GM12878 (cell line): ENCODE data around the gene LHFPL2. TPM values are rescaled to one million over a fixed set of nuclear protein-coding genes. Genes with fewer than 3 reads are reported as not detected.

Source experiments
- ATAC-seq: fragments of 200-7000 bp; cut with Tn5 transposase; 3 replicates; pipeline ENCODE4 v1.9.1; 2020; ENCODE audit warnings: mild to moderate bottlenecking, moderate library complexity
- BruUV-seq: library from RNA; stranded (reverse); fragments of 400-500 nt; replicated peaks from 2 replicates; lab custom pipeline; 2021; lab: Mats Ljungman, UMichigan
- CTCF ChIA-PET: fragments of 300-600 bp; sonication (Branson Sonifier 250); formaldehyde crosslinking; extraction: SDS; loops from one replicate; lab custom pipeline; 2021; ENCODE audit warnings: inconsistent platforms; lab: Yijun Ruan, JAX
- POLR2A ChIA-PET: fragments of 350-600 bp; formaldehyde crosslinking; extraction: SDS; loops from one replicate; lab custom pipeline; 2021; ENCODE audit warnings: inconsistent platforms; lab: Charles Lee
- RAD21 ChIA-PET: fragments of 300-600 bp; sonication (Branson Sonifier 250); formaldehyde crosslinking; loops from one replicate; lab custom pipeline; 2023; ENCODE audit warnings: antibody characterized with exemption; ENCODE audit not compliant: unreplicated experiment; lab: Charles Lee
- SMC1A ChIA-PET: fragments of 300-600 bp; sonication (Branson Sonifier 250); formaldehyde crosslinking; loops from one replicate; lab custom pipeline; 2023; ENCODE audit not compliant: unreplicated experiment, uncharacterized antibody; lab: Charles Lee
- DNase-seq: peaks from one replicate; pipeline ENCODE4 v3.0.0-alpha.2; 2011; ENCODE audit warnings: low read depth, low spot score
- FAIRE-seq: peaks from 3 replicates; lab custom pipeline; 2011; peaks lifted over from hg19 to GRCh38; lab: Jason Lieb, UNC
- H2AFZ ChIP-seq: 2 replicates; pipeline ENCODE4 v1.6.0; 2011; ENCODE audit warnings: low read depth, low read length, control low read depth; ENCODE audit not compliant: control insufficient read depth
- H3K27ac ChIP-seq: 2 replicates; pipeline ENCODE4 v1.5.1; 2011; ENCODE audit warnings: control low read depth; ENCODE audit not compliant: control insufficient read depth, insufficient read depth
- H3K27me3 ChIP-seq, 2 experiments: replicated peaks in 1 of 2; 2 replicates each; pipeline versions ENCODE4 v1.6.0 to v1.6.1; 2011; ENCODE audit warnings: low read length in 1 of 2; ENCODE audit not compliant: control insufficient read depth in 2 of 2, insufficient read depth in 2 of 2
- H3K36me3 ChIP-seq, 2 experiments: 2 replicates each; pipeline ENCODE4 v1.5.1; 2011; ENCODE audit warnings: low read length in 1 of 2; ENCODE audit not compliant: control insufficient read depth in 2 of 2, insufficient read depth in 2 of 2
- H3K4me1 ChIP-seq: 2 replicates; pipeline ENCODE4 v1.6.1; 2011; ENCODE audit warnings: mild to moderate bottlenecking, low read length, moderate library complexity, mixed read lengths; ENCODE audit not compliant: control insufficient read depth, insufficient read depth
- H3K4me2 ChIP-seq: 2 replicates; pipeline ENCODE4 v1.6.0; 2011; ENCODE audit warnings: control low read depth; ENCODE audit not compliant: control insufficient read depth, insufficient read depth
- H3K4me3 ChIP-seq: fragments of 200-600 bp; sonication (generic); 2 replicates; pipeline ENCODE4 v1.5.1; 2016
- H3K79me2 ChIP-seq: 2 replicates; pipeline ENCODE4 v1.6.0; 2011; ENCODE audit warnings: low read length; ENCODE audit not compliant: control insufficient read depth, insufficient read depth
- H3K9ac ChIP-seq: 2 replicates; pipeline ENCODE4 v1.8.0; 2011; ENCODE audit warnings: low read length, control low read depth, mixed read lengths; ENCODE audit not compliant: control insufficient read depth, insufficient read depth
- H3K9me3 ChIP-seq: replicated peaks from 3 replicates; pipeline ENCODE4 v1.5.1; 2011; ENCODE audit warnings: mild to moderate bottlenecking, low read length; ENCODE audit not compliant: control insufficient read depth, insufficient read depth
- H4K20me1 ChIP-seq: 2 replicates; pipeline ENCODE4 v1.6.0; 2011; ENCODE audit not compliant: control insufficient read depth, insufficient read depth
- BACH1 ChIP-seq: fragments of 450-650 bp; IDR thresholded peaks from 2 replicates; pipeline ENCODE4 v1.6.1; 2017; ENCODE audit warnings: mild to moderate bottlenecking, borderline replicate concordance
- BHLHE40 ChIP-seq, 2 experiments: fragments of 450-650 bp in 1 of 2; IDR thresholded peaks; 2 replicates each; pipeline ENCODE4 v1.6.1; 2011 to 2017; ENCODE audit warnings: low read depth in 2 of 2, borderline replicate concordance in 1 of 2, improper control_type of control experiment in 1 of 2, low read length in 1 of 2, mild to moderate bottlenecking in 1 of 2
- BRCA1 ChIP-seq: IDR thresholded peaks from 2 replicates; pipeline ENCODE4 v1.6.1; 2011; ENCODE audit warnings: low read depth, low read length, improper control_type of control experiment
- CHD2 ChIP-seq: IDR thresholded peaks from 2 replicates; pipeline ENCODE4 v1.6.1; 2011; ENCODE audit warnings: low read depth, low read length, improper control_type of control experiment, borderline replicate concordance
- CREM ChIP-seq: IDR thresholded peaks from 2 replicates; pipeline ENCODE4 v1.6.1; 2014; ENCODE audit warnings: antibody characterized with exemption, low read depth
- GATAD2B ChIP-seq: fragments of 450-650 bp; conservative IDR thresholded peaks from 2 replicates; pipeline ENCODE4 v1.6.1; 2017; ENCODE audit warnings: low read depth, mild to moderate bottlenecking, moderate library complexity
- IKZF1 ChIP-seq: fragments of 450-650 bp; conservative IDR thresholded peaks from 2 replicates; pipeline ENCODE4 v1.6.1; 2017; ENCODE audit warnings: antibody characterized with exemption, mild to moderate bottlenecking
- IKZF2 ChIP-seq, 2 experiments: fragments of 450-650 bp; IDR thresholded peaks; 2 replicates each; pipeline ENCODE4 v1.6.1; 2017; ENCODE audit warnings: mild to moderate bottlenecking in 2 of 2, moderate library complexity in 2 of 2
- JUND ChIP-seq: IDR thresholded peaks from 2 replicates; pipeline ENCODE4 v1.6.1; 2012; ENCODE audit warnings: low read depth, mild to moderate bottlenecking, low read length, improper control_type of control experiment, moderate library complexity
- MEF2B ChIP-seq: fragments of 450-650 bp; IDR thresholded peaks from 2 replicates; pipeline ENCODE4 v1.6.1; 2018; ENCODE audit warnings: mild to moderate bottlenecking, moderate library complexity; ENCODE audit not compliant: partially characterized antibody, poor library complexity, severe bottlenecking
- MTA2 ChIP-seq: fragments of 450-650 bp; IDR thresholded peaks from 2 replicates; pipeline ENCODE4 v1.6.1; 2016; ENCODE audit warnings: low read depth, mild to moderate bottlenecking, moderate library complexity
- MTA3 ChIP-seq: IDR thresholded peaks from 2 replicates; pipeline ENCODE4 v1.6.1; 2012; ENCODE audit warnings: low read length, inconsistent platforms, borderline replicate concordance
- NR2F1 ChIP-seq: fragments of 450-650 bp; conservative IDR thresholded peaks from 2 replicates; pipeline ENCODE4 v1.6.1; 2017; ENCODE audit warnings: mild to moderate bottlenecking
- NRF1 ChIP-seq: conservative IDR thresholded peaks from 2 replicates; pipeline ENCODE4 v1.6.1; 2011; ENCODE audit warnings: mild to moderate bottlenecking, low read depth, low read length, improper control_type of control experiment
- RELA ChIP-seq: fragments of 450-650 bp; IDR thresholded peaks from 2 replicates; pipeline ENCODE4 v1.8.0; 2014; ENCODE audit warnings: borderline replicate concordance; ENCODE audit not compliant: partially characterized antibody
- TCF12 ChIP-seq: IDR thresholded peaks from 2 replicates; pipeline ENCODE4 v1.6.1; 2011; ENCODE audit warnings: low read depth, mild to moderate bottlenecking, low read length
- YBX1 ChIP-seq: fragments of 450-650 bp; IDR thresholded peaks from 2 replicates; pipeline ENCODE4 v1.6.1; 2016; ENCODE audit warnings: antibody characterized with exemption
- YY1 ChIP-seq: IDR thresholded peaks from 2 replicates; pipeline ENCODE4 v1.6.1; 2011; ENCODE audit warnings: low read depth, mild to moderate bottlenecking, low read length
- ZBTB40 ChIP-seq: fragments of 450-650 bp; IDR thresholded peaks from 2 replicates; pipeline ENCODE4 v1.6.1; 2016; ENCODE audit warnings: mild to moderate bottlenecking, moderate library complexity, borderline replicate concordance
- ZNF217 ChIP-seq: fragments of 450-650 bp; IDR thresholded peaks from 2 replicates; pipeline ENCODE4 v1.6.1; 2017; ENCODE audit warnings: antibody characterized with exemption, mild to moderate bottlenecking
- ZNF384 ChIP-seq: IDR thresholded peaks from 2 replicates; pipeline ENCODE4 v1.6.1; 2012; ENCODE audit warnings: low read depth, mild to moderate bottlenecking, low read length, improper control_type of control experiment, borderline replicate concordance
- WGBS: methylation state at CpG from one replicate; pipeline ENCODE4 v1.1.6; 2016; ENCODE audit warnings: low lambda C conversion rate; ENCODE audit not compliant: insufficient replicate concordance, insufficient coverage; ENCODE audit errors: missing lambda C conversion rate; 5-methylcytosine and 5-hydroxymethylcytosine counted together
- in situ Hi-C: fragments of 300-500 bp; cut with MboI; formaldehyde crosslinking; loops from 9 replicates; pipeline ENCODE4 v1.14.3; 2018; ENCODE audit warnings: mixed read lengths
- intact Hi-C: fragments of 100-400 bp; cut with micrococcal nuclease; formaldehyde crosslinking; loops from one replicate; pipeline ENCODE4 v1.14.2; 2022; ENCODE audit not compliant: unreplicated experiment
- polyA plus RNA-seq, 11 experiments: library from polyadenylated mRNA; depleted of rRNA in 4 of 11; unstranded in 6 of 11; stranded (reverse) in 5 of 11; fragments of >200 nt; fragmentation: Nextera tagmentation in 4 of 11; fragmentation: Illumina TruSeq in 1 of 11; extraction: Ambion mirVana in 4 of 11; extraction: Trizol in 1 of 11; gene quantifications; 1 replicate in 1 of 11; 2 replicates in 10 of 11; pipeline versions ENCODE4 v1.2.1 to v1.2.3, GENCODE V29; 2011 to 2016; ENCODE audit warnings: inconsistent platforms in 2 of 11, missing spikeins in 2 of 11, low read depth in 1 of 11
- total RNA-seq, 4 experiments: library from RNA; depleted of rRNA in 3 of 4; stranded (reverse); fragments of >200 nt in 3 of 4; fragmentation: Illumina TruSeq in 1 of 4; extraction: Trizol in 1 of 4; gene quantifications; 2 replicates each; pipeline versions ENCODE4 v1.2.1 to v1.2.3, GENCODE V29; 2013 to 2021

The LHFPL2 gene
- total and polyA plus RNA-seq, 10 of the 15 experiments (the other 5 are each of a cell fraction or from before 2014, with no cell fraction given), result 4.1 to 21.8 (median 12.5) TPM

GRCh38 chr5:78544561-78545201 lies 103.9 kb downstream of the LHFPL2 start:
- ATAC-seq (peak; percentile 93), DNase-seq (peak; percentile 86), FAIRE-seq (peak; percentile 90)
- H3K27ac ChIP-seq, result peak overlapping the region; percentile 71
- peaks cover 56% of the 10 kb centered on the region for H3K4me1 ChIP-seq
- no peaks in the 10 kb centered on the region for H4K20me1 ChIP-seq
- H3K9ac ChIP-seq, result no peak overlapping the region; the same call in 1 of the 2 replicates
- H3K9me3 ChIP-seq, result no peaks in the 10 kb centered on the region
- no peak overlapping the region; the same call in 1 of the 2 replicates for H3K4me3 ChIP-seq
- ChIA-PET RAD21 (interaction anchor here (0.6 to 2.1 kb wide), 19 partner anchors 9 to 588 kb away, joined by 3 to 22 read pairs (median 5); partner anchors contain the start of gene SCAMP1), POLR2A (interaction anchor here (0.5 to 1.5 kb wide), 8 partner anchors 8 to 362 kb away, joined by 3 to 6 read pairs (median 3); no protein-coding TSS in a partner anchor), SMC1A (interaction anchor here (0.6 to 4.7 kb wide), 34 partner anchors 9 to 446 kb away, joined by 3 to 37 read pairs (median 4); no protein-coding TSS in a partner anchor), CTCF (interaction anchor here (0.6 to 1.9 kb wide), 19 partner anchors 8 to 478 kb away, joined by 3 to 12 read pairs (median 5); no protein-coding TSS in a partner anchor)
- no peaks in the 10 kb centered on the region for H3K27me3 ChIP-seq
- BruUV-seq, result no TSS peak
- peak overlapping the region; percentile 79 for H3K4me2 ChIP-seq
- WGBS, result 37% methylated on average over 14 of the region's 14 CpGs
- peaks cover 0 to 4% of the 10 kb centered on the region in 2 experiments; a peak in 1 of 4 replicates for H3K36me3 ChIP-seq
- H2AFZ ChIP-seq, result no peak overlapping the region
- in situ Hi-C loops, result no loop called here
- intact Hi-C loops, result loop anchor here (5.0 to 10.0 kb wide), 3 partner anchors 48 to 210 kb away; no protein-coding TSS in a partner anchor
- no peaks in the 10 kb centered on the region for H3K79me2 ChIP-seq
- peak; percentile 89 to 92 for TF ChIP-seq BHLHE40 (IDR thresholded peaks at IDR 0.05; ENCODE audit: borderline replicate concordance in 1 of 2, low read depth in 2 of 2, low read length in 1 of 2)
- TF ChIP-seq NRF1, result no peak
- peak; percentile 41 for TF ChIP-seq MEF2B
- TF ChIP-seq RELA, result no peak
- TF ChIP-seq CHD2, result peak; percentile 70
- peak; percentile 71 for TF ChIP-seq MTA2
- peak; percentile 58; the same call in 1 of the 2 replicates for TF ChIP-seq BACH1
- TF ChIP-seq TCF12, result peak; percentile 71; the same call in 1 of the 2 replicates
- peak; percentile 88 for TF ChIP-seq IKZF1
- TF ChIP-seq GATAD2B, result peak; percentile 70; the same call in 1 of the 2 replicates
- TF ChIP-seq JUND, result peak; percentile 92; the same call in 1 of the 2 replicates
- TF ChIP-seq ZBTB40, result peak; percentile 22; the same call in 1 of the 2 replicates
- peak; percentile 65; the same call in 1 of the 2 replicates for TF ChIP-seq ZNF384
- TF ChIP-seq BRCA1, result no peak
- no peak for TF ChIP-seq YBX1
- peak; percentile 86 for TF ChIP-seq CREM
- peak; percentile 95 for TF ChIP-seq NR2F1
- TF ChIP-seq MTA3, result peak; percentile 89; the same call in 1 of the 2 replicates
- TF ChIP-seq ZNF217, result peak; percentile 33; the same call in 1 of the 2 replicates
- TF ChIP-seq IKZF2 (IDR thresholded peaks at IDR 0.05), result peak; percentile 93 to 95
- peak; percentile 44; the same call in 1 of the 2 replicates for TF ChIP-seq YY1
